Jurkat, Clone E6-1 (cell line): ENCODE data around the gene OSGIN1. TPM values are rescaled to one million over a fixed set of nuclear protein-coding genes. Genes with fewer than 3 reads are reported as not detected.

Experiments used
- DNase-seq: peaks from one replicate; pipeline ENCODE4 v3.0.0-alpha.2; 2011; ENCODE audit warnings: low read depth, low spot score
- H3K4me3 ChIP-seq: 2 replicates; pipeline ENCODE4 v1.5.1; 2011; ENCODE audit warnings: mild to moderate bottlenecking, low read length, control low read depth, moderate library complexity
- polyA plus RNA-seq: library from polyadenylated mRNA; unstranded; fragments of >200 nt; gene quantifications from one replicate; pipeline ENCODE4 v1.2.1, GENCODE V29; 2012; ENCODE audit warnings: missing spikeins; ENCODE audit not compliant: insufficient read length, insufficient read depth

Gene OSGIN1
- 2.5 TPM for polyA plus RNA-seq

GRCh38 chr16:83952940-83953795 lies at the start of gene OSGIN1:
TSS of gene OSGIN1 (plus strand) at chr16:83953240. CDS start at chr16:83957672, 4,432 bp downstream.
- peak; percentile 69 for DNase-seq
- H3K4me3 ChIP-seq = peak within 1 kb of the TSS; percentile 60

GRCh38 chr16:83903751-83904150 lies 49.3 kb upstream of the OSGIN1 start:
- H3K4me3 ChIP-seq = no peak overlapping the region
- DNase-seq = no peak

GRCh38 chr16:83906683-83907082 lies 46.4 kb upstream of the OSGIN1 start:
- DNase-seq = no peak
- no peak overlapping the region for H3K4me3 ChIP-seq

- DNase-seq = no peak
- H3K4me3 ChIP-seq = no peak overlapping the region
Measured at GRCh38 chr16:83907111-83907510, 45.9 kb upstream of the OSGIN1 start.

- no peak for DNase-seq
- H3K4me3 ChIP-seq = no peak overlapping the region
Measured at GRCh38 chr16:83907631-83908250, 45.3 kb upstream of the OSGIN1 start.

GRCh38 chr16:83908798-83909197 lies 44.2 kb upstream of the OSGIN1 start:
- no peak overlapping the region for H3K4me3 ChIP-seq
- no peak for DNase-seq

- H3K4me3 ChIP-seq = no peak overlapping the region
- DNase-seq = no peak
Measured at GRCh38 chr16:83911290-83911689, 41.8 kb upstream of the OSGIN1 start.

- DNase-seq = no peak
- no peak overlapping the region for H3K4me3 ChIP-seq
Measured at GRCh38 chr16:83912519-83913244, 40.4 kb upstream of the OSGIN1 start.

GRCh38 chr16:83913245-83913633 lies 39.8 kb upstream of the OSGIN1 start:
- DNase-seq = no peak
- no peak overlapping the region for H3K4me3 ChIP-seq

GRCh38 chr16:83914091-83914710 lies 38.8 kb upstream of the OSGIN1 start:
- no peak overlapping the region for H3K4me3 ChIP-seq
- no peak for DNase-seq

- no peak for DNase-seq
- H3K4me3 ChIP-seq = no peak overlapping the region
Measured at GRCh38 chr16:83915081-83915480, 38.0 kb upstream of the OSGIN1 start.

- DNase-seq = no peak
- H3K4me3 ChIP-seq = no peak overlapping the region
Measured at GRCh38 chr16:83915491-83915890, 37.5 kb upstream of the OSGIN1 start.

GRCh38 chr16:83917152-83918120 lies 35.6 kb upstream of the OSGIN1 start:
- DNase-seq = no peak
- no peak overlapping the region for H3K4me3 ChIP-seq

GRCh38 chr16:83920894-83921491 lies 32.0 kb upstream of the OSGIN1 start:
- H3K4me3 ChIP-seq = no peak overlapping the region
- no peak for DNase-seq

- H3K4me3 ChIP-seq = no peak overlapping the region
- DNase-seq = no peak
Measured at GRCh38 chr16:83923581-83924365, 29.3 kb upstream of the OSGIN1 start.

GRCh38 chr16:83924686-83925085 lies 28.4 kb upstream of the OSGIN1 start:
- DNase-seq = no peak
- no peak overlapping the region for H3K4me3 ChIP-seq
